ENCODE measurements around the gene CMTM8.
"Not testable (repeated sequence)": the region's sequence is repeated elsewhere in the genome, so short reads cannot be mapped to it uniquely, and the experiment has no call there.

Gene CMTM8

GRCh38 chr3:32387512-32387911 lies 149.0 kb downstream of the CMTM8 start:
- no peak overlapping the region for H3K9ac ChIP-seq (ENCODE audit: low read depth, low read length)
- H3K27ac ChIP-seq (ENCODE audit: low read length): no peak overlapping the region
- H3K79me2 ChIP-seq (ENCODE audit: insufficient read depth, low read length): peaks cover 17% of the 10 kb centered on the region
- H2AFZ ChIP-seq (ENCODE audit: low read depth, low read length): no peak overlapping the region
- H3K4me2 ChIP-seq (ENCODE audit: insufficient read depth, low read length): no peak overlapping the region
- H3K9me3 ChIP-seq (ENCODE audit: insufficient read depth, low read length, severe bottlenecking): no peaks in the 10 kb centered on the region
- no peak overlapping the region for H3K4me3 ChIP-seq (ENCODE audit: low read depth in 1 of 2, low read length in 2 of 2)
- ATAC-seq (ENCODE audit: insufficient read depth, low read depth) (no peak), DNase-seq (no peak)
- H3K4me1 ChIP-seq (ENCODE audit: insufficient read depth, low read length): peaks cover 19% of the 10 kb centered on the region
- no peaks in the 10 kb centered on the region for H4K20me1 ChIP-seq (ENCODE audit: insufficient read depth, low read length)
- TF ChIP-seq EZH2 (IDR thresholded peaks at IDR 0.05; ENCODE audit: borderline replicate concordance, low read depth, low read length, severe bottlenecking) (no peak), CTCF (IDR thresholded peaks at IDR 0.05; ENCODE audit: borderline replicate concordance, extremely low read depth, low read length, poor library complexity, severe bottlenecking) (no peak)
- no peaks in the 10 kb centered on the region for H3K27me3 ChIP-seq (ENCODE audit: insufficient read depth, low read length, poor library complexity)
- H3K36me3 ChIP-seq (ENCODE audit: insufficient read depth, low read length): no peaks in the 10 kb centered on the region

GRCh38 chr3:32389577-32389976 lies 151.1 kb downstream of the CMTM8 start:
- not testable (repeated sequence) for H3K4me2 ChIP-seq (ENCODE audit: insufficient read depth, low read length); H3K9ac ChIP-seq (ENCODE audit: low read depth, low read length); DNase-seq; H3K27me3 ChIP-seq (ENCODE audit: insufficient read depth, low read length, poor library complexity); H2AFZ ChIP-seq (ENCODE audit: low read depth, low read length); H3K4me3 ChIP-seq (ENCODE audit: low read depth in 1 of 2, low read length in 2 of 2); H4K20me1 ChIP-seq (ENCODE audit: insufficient read depth, low read length); H3K9me3 ChIP-seq (ENCODE audit: insufficient read depth, low read length, severe bottlenecking); ATAC-seq (ENCODE audit: insufficient read depth, low read depth); H3K27ac ChIP-seq (ENCODE audit: low read length); H3K36me3 ChIP-seq (ENCODE audit: insufficient read depth, low read length)
- H3K79me2 ChIP-seq (ENCODE audit: insufficient read depth, low read length): peaks cover 38% of the 10 kb centered on the region
- peaks cover 38% of the 10 kb centered on the region for H3K4me1 ChIP-seq (ENCODE audit: insufficient read depth, low read length)

- H3K4me3 ChIP-seq (ENCODE audit: low read depth in 1 of 2, low read length in 2 of 2): peak within 1 kb of the TSS; percentile 35 to 77; a peak in 3 of 4 replicates
- H3K27me3 ChIP-seq (ENCODE audit: insufficient read depth, low read length, poor library complexity): no peaks in the 10 kb centered on the region
- H4K20me1 ChIP-seq (ENCODE audit: insufficient read depth, low read length): no peaks in the 10 kb centered on the region
- H3K79me2 ChIP-seq (ENCODE audit: insufficient read depth, low read length): peaks cover 59% of the 10 kb centered on the region
- no peak for TF ChIP-seq EZH2 (IDR thresholded peaks at IDR 0.05; ENCODE audit: borderline replicate concordance, low read depth, low read length, severe bottlenecking)
- peak within 1 kb of the TSS; percentile 67 for H3K9ac ChIP-seq (ENCODE audit: low read depth, low read length)
- peaks cover 42% of the 10 kb centered on the region for H3K4me1 ChIP-seq (ENCODE audit: insufficient read depth, low read length)
- peak within 1 kb of the TSS; percentile 78 for H3K27ac ChIP-seq (ENCODE audit: low read length)
- peak; percentile 47 for ATAC-seq (ENCODE audit: insufficient read depth, low read depth)
- no peaks in the 10 kb centered on the region for H3K36me3 ChIP-seq (ENCODE audit: insufficient read depth, low read length)
- H3K4me2 ChIP-seq (ENCODE audit: insufficient read depth, low read length): peak within 1 kb of the TSS; percentile 94
- no peaks in the 10 kb centered on the region for H3K9me3 ChIP-seq (ENCODE audit: insufficient read depth, low read length, severe bottlenecking)
- DNase-seq: peak; percentile 46
- H2AFZ ChIP-seq (ENCODE audit: low read depth, low read length): peak within 1 kb of the TSS; percentile 81
These were observed 153.4 kb downstream of the CMTM8 start, which contains the start of gene CMTM7 for GRCh38 chr3:32391643-32392535. Gene CMTM7 (plus strand): TSS chr3:32391853. CDS start chr3:32391907, 54 bp downstream.

GRCh38 chr3:32392536-32393302 lies 154.2 kb downstream of the CMTM8 start:
- H3K9me3 ChIP-seq (ENCODE audit: insufficient read depth, low read length, severe bottlenecking): no peaks in the 10 kb centered on the region
- H3K79me2 ChIP-seq (ENCODE audit: insufficient read depth, low read length): peaks cover 62% of the 10 kb centered on the region
- DNase-seq (no peak), ATAC-seq (ENCODE audit: insufficient read depth, low read depth) (peak; percentile 16; the same call in 2 of the 3 replicates)
- H3K4me2 ChIP-seq (ENCODE audit: insufficient read depth, low read length): peak overlapping the region; percentile 94
- no peaks in the 10 kb centered on the region for H3K36me3 ChIP-seq (ENCODE audit: insufficient read depth, low read length)
- no peaks in the 10 kb centered on the region for H4K20me1 ChIP-seq (ENCODE audit: insufficient read depth, low read length)
- H3K27me3 ChIP-seq (ENCODE audit: insufficient read depth, low read length, poor library complexity): no peaks in the 10 kb centered on the region
- peak overlapping the region; percentile 72 for H3K27ac ChIP-seq (ENCODE audit: low read length)
- peak overlapping the region; percentile 81 for H2AFZ ChIP-seq (ENCODE audit: low read depth, low read length)
- TF ChIP-seq EZH2 (IDR thresholded peaks at IDR 0.05; ENCODE audit: borderline replicate concordance, low read depth, low read length, severe bottlenecking) (no peak), CTCF (IDR thresholded peaks at IDR 0.05; ENCODE audit: borderline replicate concordance, extremely low read depth, low read length, poor library complexity, severe bottlenecking) (no peak)
- H3K4me1 ChIP-seq (ENCODE audit: insufficient read depth, low read length): peaks cover 42% of the 10 kb centered on the region
- H3K4me3 ChIP-seq (ENCODE audit: low read depth in 1 of 2, low read length in 2 of 2): peak overlapping the region; percentile 35 to 77; a peak in 3 of 4 replicates
- H3K9ac ChIP-seq (ENCODE audit: low read depth, low read length): peak overlapping the region; percentile 67
